UCSD-AML1 (cell line): ENCODE results near the gene RAB7B.

Experiments
- DNase-seq: peaks from one replicate; lab custom pipeline; 2025; ENCODE audit not compliant: unreplicated experiment; lab: John Stamatoyannopoulos, UW

Gene RAB7B

DNA sequence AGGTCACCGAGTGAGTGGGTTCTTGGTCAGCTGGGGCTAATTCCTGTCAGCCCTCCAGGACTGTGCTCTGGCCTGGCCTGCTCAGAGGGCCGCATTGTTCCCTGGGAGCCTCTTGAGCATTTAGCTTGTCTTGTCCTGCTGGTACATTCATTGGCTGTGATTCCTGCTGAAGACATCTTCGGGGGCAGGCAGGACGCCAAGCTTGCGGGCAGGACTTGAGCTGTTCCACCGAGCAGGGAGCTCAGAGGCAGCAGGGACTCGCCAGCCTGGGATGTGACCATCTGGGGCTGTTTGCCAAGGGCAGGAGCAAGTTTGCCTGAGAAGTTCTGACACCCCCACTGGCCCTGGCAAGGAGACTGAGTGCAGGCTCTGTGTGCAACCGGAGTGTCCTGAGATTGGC is 52.9 kb downstream of the RAB7B start:
- DNase-seq, result no peak

GRCh38 chr1:205949753-205950152 is 53.4 kb downstream of the RAB7B start:
- DNase-seq, result no peak

- DNase-seq, result no peak
These were observed 54.3 kb downstream of the RAB7B start for GRCh38 chr1:205948886-205949285.

- no peak for DNase-seq
These were observed 55.2 kb downstream of the RAB7B start for GRCh38 chr1:205948039-205948438.

GRCh38 chr1:205947024-205947423 is 56.2 kb downstream of the RAB7B start:
- no peak for DNase-seq

- no peak for DNase-seq
These were observed 58.1 kb downstream of the RAB7B start for GRCh38 chr1:205945069-205945468.

GRCh38 chr1:205944525-205944924 is 58.7 kb downstream of the RAB7B start:
- DNase-seq, result no peak

- no peak for DNase-seq
These were observed 60.0 kb downstream of the RAB7B start, which contains the start of gene SLC26A9 for GRCh38 chr1:205943245-205943644. TSS of gene SLC26A9 (minus strand) at chr1:205943456. CDS start at chr1:205935820, 7,636 bp downstream.

GRCh38 chr1:205942631-205943159 is 60.5 kb downstream of the RAB7B start:
- DNase-seq, result no peak

DNA sequence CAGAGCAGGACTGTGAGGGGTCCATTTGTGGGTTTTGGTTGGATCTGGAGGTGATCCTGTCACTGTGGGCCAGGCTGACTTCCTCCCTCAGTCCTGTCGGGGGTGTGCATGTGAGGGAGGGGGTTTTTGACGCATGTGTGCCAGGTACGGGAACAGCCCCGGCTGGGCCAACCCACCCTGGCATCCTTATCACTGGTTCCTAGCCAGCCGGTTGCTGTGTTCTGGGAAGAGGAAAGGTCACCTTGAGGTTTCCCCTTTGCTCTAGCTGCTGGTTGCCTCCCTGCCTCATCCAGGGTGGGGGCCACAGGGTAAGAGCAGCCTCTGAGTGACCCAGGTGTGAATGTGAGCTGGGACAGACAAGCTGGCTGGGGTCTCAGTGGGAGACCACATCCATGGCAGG is 62.5 kb downstream of the RAB7B start:
- no peak for DNase-seq

GRCh38 chr1:205939690-205940330 is 63.4 kb downstream of the RAB7B start:
- DNase-seq, result no peak

- DNase-seq, result no peak
These were observed 64.5 kb downstream of the RAB7B start for GRCh38 chr1:205938682-205939081.

- no peak for DNase-seq
These were observed 66.2 kb downstream of the RAB7B start for GRCh38 chr1:205936846-205937586.

DNA sequence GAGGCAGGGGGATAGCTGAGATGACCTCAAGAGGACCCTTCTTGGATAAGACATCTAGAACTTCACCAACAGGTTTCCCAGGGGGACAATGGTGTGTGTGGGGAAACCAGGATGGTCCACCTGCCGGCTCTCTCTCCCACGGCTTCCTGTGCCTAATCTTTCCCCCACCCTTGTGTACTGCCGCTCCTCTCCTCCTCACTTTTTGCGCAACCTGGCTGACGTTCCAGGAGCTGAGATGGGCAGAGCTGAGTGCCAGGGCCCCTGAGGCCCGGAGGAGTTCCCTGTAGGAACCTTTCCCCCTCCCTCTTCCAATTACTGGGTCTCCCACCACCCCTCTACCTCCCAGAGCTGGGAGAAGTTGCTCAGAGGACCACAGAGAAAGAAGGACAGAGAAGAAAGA is 66.9 kb downstream of the RAB7B start:
- no peak for DNase-seq

GRCh38 chr1:205935869-205936268 is 67.3 kb downstream of the RAB7B start:
- no peak for DNase-seq

DNA sequence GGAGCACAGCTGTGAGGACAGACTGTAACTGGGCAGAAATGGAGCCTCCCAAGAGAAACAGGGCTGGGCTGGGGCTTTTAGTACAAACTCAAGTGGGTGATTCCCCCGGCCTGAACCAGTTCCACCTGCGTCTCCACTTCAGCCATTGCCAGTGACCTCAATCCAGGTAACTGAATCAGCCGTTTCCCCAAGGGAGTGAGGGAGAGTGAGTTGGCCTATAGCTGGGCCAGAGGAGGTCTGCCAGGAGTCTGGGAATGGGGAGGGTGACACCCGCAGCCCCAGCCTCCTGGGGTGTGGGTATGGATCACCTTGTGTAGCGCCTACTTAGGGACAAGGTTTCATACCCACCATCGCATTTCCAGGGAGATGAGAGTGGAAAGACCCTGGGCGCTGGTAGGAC is 68.4 kb downstream of the RAB7B start:
- DNase-seq, result no peak

GRCh38 chr1:205933671-205934618 is 69.2 kb downstream of the RAB7B start:
- peak; percentile 63 for DNase-seq

- no peak for DNase-seq
These were observed 70.4 kb downstream of the RAB7B start for GRCh38 chr1:205932776-205933175.

- DNase-seq, result no peak
These were observed 72.4 kb downstream of the RAB7B start for GRCh38 chr1:205930799-205931281.

DNA sequence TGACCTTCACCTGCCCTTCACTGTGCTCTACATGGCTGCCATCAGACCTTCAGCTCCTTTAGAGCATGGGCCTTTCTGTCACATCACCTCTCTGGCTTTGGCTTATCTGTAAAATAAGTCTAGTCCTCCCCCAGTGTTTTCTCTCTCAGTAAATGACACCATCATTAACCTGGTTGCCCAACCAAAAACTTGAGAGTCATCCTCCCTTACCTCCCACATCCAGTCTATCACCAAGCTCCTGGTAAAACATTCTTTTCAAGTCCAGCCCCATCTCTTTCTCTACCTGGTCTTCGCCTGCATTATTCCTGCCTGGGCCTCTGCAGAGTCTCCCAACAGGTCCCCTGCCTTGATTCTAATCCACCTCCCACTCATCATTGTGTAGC is 73.0 kb downstream of the RAB7B start:
- DNase-seq, result no peak
